COR-L47 (cell line): ENCODE results near the gene MARCHF10.
"Not testable (repeated sequence)": the region's sequence is repeated elsewhere in the genome, so short reads cannot be mapped to it uniquely, and the experiment has no call there.

Experiments used
- DNase-seq: peaks from one replicate; lab custom pipeline; 2025; lab: John Stamatoyannopoulos, UW

Gene MARCHF10

GRCh38 chr17:62717889-62718288 lies 90.2 kb downstream of the MARCHF10 start:
- DNase-seq = no peak

DNA sequence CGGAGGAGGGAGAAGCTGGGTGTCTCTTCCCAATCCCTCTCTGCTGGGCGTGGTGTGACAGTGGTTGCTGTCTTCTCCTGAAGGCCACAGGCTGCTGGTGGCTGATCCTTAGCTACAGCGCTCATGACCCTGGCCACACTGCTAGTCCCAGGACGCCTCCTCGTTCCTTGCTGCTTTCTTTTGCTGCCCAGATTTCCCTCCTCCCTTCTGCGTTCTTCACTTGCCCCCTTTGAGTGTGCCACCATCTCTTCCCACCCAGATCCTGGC lies 90.6 kb downstream of the MARCHF10 start:
- DNase-seq = no peak

- DNase-seq = no peak
Measured at GRCh38 chr17:62716834-62717588, 91.1 kb downstream of the MARCHF10 start.

DNA sequence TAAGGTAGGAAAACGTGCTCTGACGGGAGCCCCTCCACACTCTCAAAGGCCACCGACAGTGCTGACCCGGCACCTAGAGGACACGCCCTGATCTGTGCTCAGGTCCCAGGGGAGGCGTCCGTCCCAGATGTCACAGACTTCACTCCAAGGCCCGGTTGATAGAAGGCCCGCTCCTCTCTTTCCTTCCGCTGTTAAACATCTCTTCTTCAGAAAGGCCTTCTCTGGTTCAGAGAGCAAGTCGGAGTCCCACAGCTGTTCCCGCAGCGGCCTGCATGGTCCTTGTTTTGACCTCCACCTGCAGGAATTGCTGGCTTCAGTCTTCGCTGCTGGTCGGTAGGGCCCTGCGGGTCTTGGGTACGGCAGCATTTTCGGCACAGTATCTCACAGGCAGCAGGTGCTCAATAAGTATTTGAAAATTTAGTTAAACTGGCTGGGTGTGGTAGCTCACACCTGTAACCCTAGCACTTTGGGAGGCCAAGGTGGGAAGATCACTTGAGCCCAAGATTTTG lies 92.2 kb downstream of the MARCHF10 start:
- no peak for DNase-seq

DNA sequence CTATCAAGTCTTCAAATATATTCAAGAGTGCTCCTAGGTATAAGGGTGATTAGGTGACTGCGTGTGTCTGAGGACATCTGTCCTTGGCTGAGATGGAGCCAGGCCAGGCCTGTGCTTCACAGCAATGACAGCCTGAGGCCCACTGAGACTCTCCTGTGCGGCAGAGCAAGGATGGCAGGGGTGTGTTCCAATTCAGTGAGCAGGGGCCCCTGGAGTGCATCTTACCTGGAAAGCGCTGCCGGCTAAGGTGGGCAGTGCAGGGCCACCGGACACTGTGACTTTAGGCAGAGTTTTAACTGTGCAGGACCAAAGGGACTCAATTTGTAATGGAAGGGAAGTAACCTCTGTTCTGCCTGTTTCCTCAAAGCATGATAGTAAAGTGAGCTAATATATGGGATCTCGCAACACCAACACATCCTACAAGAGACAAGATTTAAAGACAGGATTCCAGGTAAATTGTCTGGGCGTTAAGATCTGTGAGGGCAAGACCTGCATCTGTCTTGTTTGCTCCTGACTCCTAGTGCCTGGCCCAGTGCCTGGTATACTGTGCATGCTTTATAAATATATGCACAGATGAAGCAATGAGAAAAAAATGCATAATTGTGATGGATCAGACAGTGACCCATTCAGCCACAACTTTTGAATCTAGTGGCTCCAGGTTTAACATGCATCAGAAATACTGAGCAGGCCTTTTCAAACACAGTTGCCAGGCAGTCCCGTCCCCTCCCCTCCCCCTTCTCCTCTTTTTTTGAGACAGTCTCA lies 93.9 kb downstream of the MARCHF10 start:
- DNase-seq = no peak

DNA sequence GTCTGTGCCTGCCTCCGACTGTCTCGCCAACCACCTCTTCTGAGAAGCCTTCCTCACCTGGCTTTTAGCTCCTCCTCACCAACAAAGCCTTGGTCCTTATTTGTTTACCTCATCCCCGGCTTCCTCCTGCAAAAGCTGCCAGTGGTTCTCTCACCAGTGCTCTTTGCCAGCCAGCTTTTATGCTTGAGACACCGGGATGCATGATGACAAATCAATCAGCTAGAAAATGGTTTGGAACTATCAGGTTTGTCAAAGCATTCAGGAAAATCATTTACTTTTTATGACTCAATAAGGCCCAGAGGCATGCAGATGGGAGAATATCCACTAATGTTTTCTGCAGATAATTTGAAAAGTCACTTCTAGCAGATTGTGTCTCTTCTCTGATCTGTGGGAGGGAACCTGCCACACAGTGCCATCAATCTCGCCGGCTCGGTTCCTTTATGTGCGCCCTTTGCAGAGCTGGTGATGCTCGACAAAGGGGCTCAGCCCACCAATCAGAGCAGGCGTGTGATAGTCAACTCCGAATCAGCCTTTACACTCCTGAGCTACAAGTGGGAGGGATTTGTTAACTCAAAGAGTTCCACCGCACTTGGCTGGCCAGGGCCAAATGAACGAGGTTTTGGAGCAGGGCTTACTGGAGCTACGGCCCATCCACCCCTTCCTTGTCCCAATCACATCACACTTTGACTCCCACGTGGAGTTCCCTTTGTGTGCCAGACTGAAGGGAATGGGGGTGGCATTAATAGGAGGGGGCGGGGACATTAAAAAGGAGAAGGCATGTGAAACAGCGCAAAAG lies 94.8 kb downstream of the MARCHF10 start:
- DNase-seq = no peak

DNA sequence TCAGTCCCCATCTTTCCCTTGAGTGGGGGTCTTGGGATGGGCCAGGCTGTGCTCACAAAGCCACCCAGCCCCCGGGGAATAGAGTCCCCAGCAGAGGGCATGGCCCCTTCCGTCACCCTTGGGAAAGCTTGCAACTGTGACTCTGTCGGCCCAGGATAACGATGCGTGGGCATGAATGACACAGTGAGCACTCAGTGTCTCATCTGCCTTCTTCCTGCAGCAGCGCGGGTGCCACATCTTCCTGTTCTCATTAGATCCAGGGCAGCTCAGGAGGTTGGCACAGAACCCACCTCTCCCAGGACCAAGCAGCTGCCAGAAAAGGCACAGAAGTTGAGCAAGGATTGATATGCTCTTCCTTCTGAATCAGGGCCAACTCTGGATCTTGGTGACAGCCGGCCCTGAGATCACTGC lies 95.9 kb downstream of the MARCHF10 start:
- DNase-seq = no peak

DNA sequence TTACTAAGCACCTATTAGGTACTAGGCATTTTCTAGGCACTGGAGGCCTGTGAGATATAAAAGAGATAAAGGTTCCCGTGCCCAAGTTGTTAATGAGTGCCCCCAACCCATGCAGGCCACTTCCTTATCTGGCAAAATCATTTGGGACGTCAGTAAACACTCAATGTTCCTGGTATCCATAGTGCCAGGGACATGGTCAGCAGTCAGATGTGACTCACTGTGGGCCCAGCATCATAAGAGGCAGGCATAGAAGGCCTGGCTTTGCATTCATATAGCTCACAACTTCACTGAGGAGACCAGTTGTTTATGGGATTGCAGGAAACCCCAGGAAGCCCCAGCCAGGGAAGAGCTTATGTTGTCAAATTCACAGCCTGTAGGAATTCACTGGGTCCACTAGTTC lies 99.5 kb downstream of the MARCHF10 start:
- DNase-seq = no peak

DNA sequence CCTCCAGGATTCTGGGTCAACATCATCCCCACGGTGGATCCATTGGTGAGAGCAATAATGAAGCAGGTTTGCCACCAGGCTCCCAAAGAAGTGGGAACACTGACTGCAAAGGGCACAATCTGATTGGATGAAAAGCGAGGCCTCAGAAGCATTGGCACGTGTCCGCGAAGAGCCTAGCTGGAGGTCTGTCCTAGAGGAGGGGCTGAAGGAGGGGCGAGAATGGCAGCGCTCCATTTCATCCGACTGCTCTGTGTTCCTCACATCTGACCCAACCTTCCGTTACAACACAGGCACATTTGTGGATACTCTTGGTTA lies 100.7 kb downstream of the MARCHF10 start:
- DNase-seq = no peak

- DNase-seq = no peak
Measured at GRCh38 chr17:62706598-62707424, 101.3 kb downstream of the MARCHF10 start.

GRCh38 chr17:62705778-62706597 lies 102.1 kb downstream of the MARCHF10 start:
- DNase-seq = no peak

GRCh38 chr17:62705156-62705777 lies 102.8 kb downstream of the MARCHF10 start:
- DNase-seq = no peak

DNA sequence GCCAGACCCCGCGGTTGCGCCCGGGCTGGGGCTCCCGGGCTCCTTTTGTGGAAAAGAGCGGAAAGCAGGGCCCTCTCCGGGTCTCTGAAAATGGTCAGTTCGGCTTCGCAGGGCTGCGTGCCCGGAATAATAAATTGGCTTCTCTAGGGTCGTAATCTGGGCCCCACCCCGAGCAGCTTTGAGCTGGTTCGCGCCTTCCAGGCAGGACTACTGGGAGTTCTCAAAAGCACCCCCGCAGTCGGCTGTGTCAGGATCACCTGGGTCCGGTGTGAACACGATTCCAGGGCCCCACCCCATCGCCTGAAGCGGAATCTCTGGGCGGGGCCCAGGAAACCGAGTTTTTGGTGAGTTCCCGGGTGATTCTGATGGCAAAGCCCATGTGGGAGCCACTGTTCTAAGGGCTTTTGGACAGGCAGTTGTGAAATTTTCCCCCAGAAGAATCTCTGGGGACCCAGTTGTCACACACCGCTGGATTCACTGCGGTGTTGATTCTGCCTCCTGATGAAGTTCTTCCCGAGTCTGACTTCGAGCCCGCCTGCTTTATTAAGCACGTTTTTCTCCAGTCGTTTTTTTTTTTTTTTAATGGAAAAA lies 103.6 kb downstream of the MARCHF10 start:
- DNase-seq = peak; percentile 31

GRCh38 chr17:62703776-62704380 lies 104.2 kb downstream of the MARCHF10 start:
- peak; percentile 35 for DNase-seq

DNA sequence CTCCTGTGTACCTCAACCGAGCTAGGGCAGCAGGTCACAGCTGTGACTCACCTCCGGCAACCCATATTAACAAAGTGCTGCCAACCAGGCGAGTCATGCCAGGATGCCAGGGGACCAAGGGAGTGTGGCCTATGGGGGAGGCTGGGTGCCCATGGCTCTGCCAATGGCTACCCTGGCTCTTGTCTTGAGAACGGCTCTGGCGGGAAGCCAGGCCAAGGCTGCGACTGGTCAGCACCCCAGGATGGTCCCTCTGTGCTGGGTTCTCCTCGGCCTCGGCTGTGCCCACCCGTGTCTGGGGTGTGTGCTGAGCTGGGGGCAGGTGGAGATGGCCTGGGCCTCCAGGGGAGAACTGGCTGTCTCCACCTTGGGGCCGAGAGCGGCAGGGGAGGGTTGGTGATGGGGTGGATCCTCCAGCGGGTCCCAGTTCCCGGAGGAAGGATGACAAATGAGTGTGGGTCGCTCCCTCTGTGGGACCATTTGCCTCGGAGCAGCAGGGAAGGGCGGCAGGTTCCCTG lies 104.8 kb downstream of the MARCHF10 start:
- no peak for DNase-seq

DNA sequence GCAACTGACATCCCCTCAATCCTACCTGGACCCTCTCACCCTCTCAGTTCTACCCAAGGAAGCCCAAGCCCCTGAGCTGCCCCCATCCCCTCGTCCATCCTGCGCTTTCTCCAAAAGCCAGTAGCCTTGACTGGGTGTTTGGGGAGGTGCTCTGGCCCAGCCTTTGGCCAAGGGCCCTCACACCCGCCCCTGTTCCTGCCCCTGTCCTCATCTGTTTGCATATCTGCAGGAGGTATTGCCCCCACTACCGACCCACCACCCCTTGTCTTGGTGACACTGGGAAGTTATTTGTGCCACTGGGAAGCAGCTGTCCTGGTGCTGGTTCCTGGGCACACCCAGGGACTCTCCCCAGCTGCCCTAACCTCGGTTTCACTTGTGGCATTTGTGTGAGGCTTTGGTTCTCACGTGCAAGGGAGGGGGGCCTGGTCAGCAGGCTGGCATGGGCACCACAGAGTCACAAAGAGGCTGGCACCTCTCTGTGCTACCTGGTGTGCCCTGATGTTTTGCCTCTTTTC lies 105.3 kb downstream of the MARCHF10 start:
- no peak for DNase-seq

DNA sequence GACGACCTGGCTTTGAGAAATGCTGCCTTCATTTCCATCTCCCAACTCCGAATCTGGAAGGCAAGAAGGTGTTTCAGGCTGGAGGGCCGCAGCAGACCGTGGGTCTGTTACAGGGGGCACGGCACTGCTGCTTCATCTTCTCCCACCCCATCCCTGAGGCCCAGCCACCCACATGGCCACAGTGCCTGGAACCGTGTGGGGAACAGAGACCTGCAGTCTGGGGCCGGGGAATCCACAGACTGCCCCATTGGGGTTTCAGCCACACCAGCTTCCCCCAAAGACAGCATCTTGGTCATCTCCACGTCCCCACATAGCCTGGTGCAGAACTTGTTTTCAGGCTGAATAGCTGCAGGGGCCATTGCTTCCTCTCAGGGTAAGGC lies 106.4 kb downstream of the MARCHF10 start:
- no peak for DNase-seq

DNA sequence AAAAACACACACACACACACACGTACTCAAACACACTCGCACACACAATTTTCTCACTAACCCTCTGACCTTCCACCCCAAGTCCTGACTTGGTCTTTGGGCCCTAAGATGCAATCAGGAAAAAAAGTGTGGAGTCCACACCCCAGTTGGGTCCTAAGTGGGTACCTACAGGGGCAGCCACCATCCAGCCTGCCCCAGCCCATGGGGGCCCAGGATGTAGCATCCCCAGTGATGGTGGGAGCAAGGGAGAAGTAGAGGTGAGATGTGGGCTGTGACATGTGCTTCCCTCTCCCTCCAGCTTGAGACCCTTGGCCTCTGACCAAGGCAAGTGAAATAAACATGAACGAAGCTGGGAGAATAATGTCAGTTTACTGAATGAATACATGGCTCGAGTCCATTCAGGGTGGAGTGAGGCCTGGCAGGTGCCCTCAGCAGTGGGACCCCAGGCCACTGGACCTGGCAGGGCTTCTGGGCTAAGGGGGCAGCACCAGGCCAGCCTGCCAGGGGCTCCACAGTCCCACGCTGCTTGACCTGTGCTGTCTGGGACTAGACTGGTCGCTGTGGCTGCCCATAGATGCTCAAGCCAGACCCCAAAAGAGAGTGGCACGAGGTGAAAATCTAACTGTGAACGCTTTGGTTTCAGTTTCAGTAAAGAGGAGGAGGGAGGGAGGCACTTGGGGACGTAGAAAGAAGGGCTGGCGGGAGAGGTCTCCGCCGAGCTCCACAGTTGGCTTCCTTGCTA lies 107.0 kb downstream of the MARCHF10 start:
- no peak for DNase-seq

DNA sequence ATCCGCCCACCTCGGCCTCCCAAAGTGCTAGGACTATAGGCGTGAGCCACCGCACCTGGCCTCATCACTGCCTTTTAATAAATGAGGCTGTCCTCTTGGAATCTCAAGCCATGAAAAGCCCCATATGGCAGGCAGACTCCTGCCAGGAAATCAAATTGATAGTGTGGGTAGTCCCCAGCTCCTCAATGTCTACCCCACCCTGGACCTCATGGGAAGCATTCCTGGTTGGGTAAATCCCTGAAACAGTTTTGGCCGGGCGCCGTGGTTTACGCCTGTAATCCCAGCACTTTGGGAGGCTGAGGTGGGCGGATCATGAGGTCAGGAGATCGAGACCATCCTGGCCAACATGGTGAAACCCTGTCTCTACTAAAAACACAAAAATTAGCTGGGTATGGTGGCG lies 109.7 kb downstream of the MARCHF10 start:
- DNase-seq = not testable (repeated sequence)
